Activated T-cell treated with anti-CD3 and anti-CD28 coated beads, Interleukin-2, amount 50 U/mL, for 72 hours (primary cell): ENCODE results near the gene ANO3. TPM values are rescaled to one million over a fixed set of nuclear protein-coding genes. Genes with fewer than 3 reads are reported as not detected.

Experiments
- ATAC-seq, 2 donors: fragments of 150-1000 bp; cut with Tn5 transposase; replicated peaks in 1 of 2; 2 replicates each; pipeline ENCODE4 v1.10.0; 2021; ENCODE audit warnings: moderate library complexity in 2 of 2, mild to moderate bottlenecking in 1 of 2
- DNase-seq, 2 donors: peaks; one replicate each; pipeline ENCODE4 v3.0.0; 2021 to 2022; ENCODE audit warnings: mixed read lengths in 1 of 2
- H3K27ac Mint-ChIP-seq: one replicate; pipeline ENCODE4 v1.8.0; 2022; ENCODE audit warnings: mild to moderate bottlenecking, moderate library complexity, mixed read lengths
- H3K27me3 Mint-ChIP-seq: one replicate; pipeline ENCODE4 v1.8.0; 2022; ENCODE audit warnings: low read depth, mixed read lengths
- H3K36me3 Mint-ChIP-seq, 2 donors: one replicate each; pipeline ENCODE4 v1.8.0; 2022; ENCODE audit warnings: mixed read lengths in 2 of 2, mild to moderate bottlenecking in 1 of 2; ENCODE audit not compliant: insufficient read depth in 2 of 2
- H3K4me1 Mint-ChIP-seq: one replicate; pipeline ENCODE4 v1.8.0; 2022; ENCODE audit warnings: low read depth, mixed read lengths
- H3K4me3 Mint-ChIP-seq, 2 donors: one replicate each; pipeline ENCODE4 v1.8.0; 2022; ENCODE audit warnings: mild to moderate bottlenecking in 2 of 2, mixed read lengths in 2 of 2, moderate library complexity in 2 of 2
- H3K9me3 Mint-ChIP-seq, 2 donors: one replicate each; pipeline ENCODE4 v1.8.0; 2022; ENCODE audit warnings: mixed read lengths in 2 of 2
- total RNA-seq, 2 donors: library from RNA; stranded (reverse); gene quantifications; one replicate each; pipeline ENCODE4 v1.2.3, GENCODE V29; 2022

The ANO3 gene
- total RNA-seq, 2 donors from 2014 or later, result not detected

DNA sequence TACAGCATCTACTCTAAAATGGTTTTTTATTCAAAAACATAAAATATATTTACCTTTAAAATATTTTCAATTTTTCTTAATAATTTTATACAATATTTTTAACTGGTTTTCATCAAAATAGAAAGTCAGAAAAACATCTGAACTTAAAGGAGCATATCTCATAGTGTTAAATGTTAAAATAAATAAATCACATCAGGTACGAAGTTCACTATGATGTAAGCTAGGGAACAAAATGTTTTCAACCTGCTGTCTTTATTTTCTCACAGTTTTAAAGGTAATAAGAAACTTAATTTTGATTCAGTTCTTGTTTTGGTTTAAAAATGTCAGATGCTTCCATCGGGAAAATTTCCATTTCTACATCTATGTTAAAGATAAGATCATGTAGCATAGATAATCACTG is 142.5 kb downstream of the ANO3 start:
- Mint-ChIP-seq H3K27ac (no peak overlapping the region), H3K4me1 (no peaks in the 10 kb centered on the region), H3K4me3 (no peak overlapping the region), H3K27me3 (no peaks in the 10 kb centered on the region), H3K36me3 (no peaks in the 10 kb centered on the region), H3K9me3 (peaks cover 2 to 6% of the 10 kb centered on the region in 2 donors)
- no peak for DNase-seq
- ATAC-seq, result no peak

DNA sequence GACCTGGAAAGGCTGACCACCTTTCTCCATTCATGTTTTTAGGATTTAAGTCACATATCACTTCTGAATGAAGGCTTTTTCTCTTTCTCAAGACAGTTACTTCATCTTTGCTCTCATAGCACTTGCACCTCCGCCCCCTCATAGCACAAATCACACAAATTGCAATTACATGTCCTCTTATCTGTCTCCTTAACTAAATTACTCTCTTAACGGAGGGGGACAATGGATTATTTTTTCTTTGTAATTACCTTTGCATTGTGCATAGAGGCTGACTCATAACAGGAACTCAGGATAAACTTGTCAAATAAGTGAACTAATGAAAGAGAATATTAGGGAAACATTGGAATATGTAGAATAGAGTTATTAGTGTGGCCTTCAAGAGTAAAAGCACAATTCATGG is 145.5 kb downstream of the ANO3 start:
- H3K27me3 Mint-ChIP-seq, result no peaks in the 10 kb centered on the region
- peaks cover 2 to 5% of the 10 kb centered on the region in 2 donors for H3K9me3 Mint-ChIP-seq
- DNase-seq, result no peak
- H3K4me1 Mint-ChIP-seq, result no peaks in the 10 kb centered on the region
- no peak overlapping the region for H3K27ac Mint-ChIP-seq
- no peaks in the 10 kb centered on the region for H3K36me3 Mint-ChIP-seq
- H3K4me3 Mint-ChIP-seq, result no peak overlapping the region
- ATAC-seq, result no peak

DNA sequence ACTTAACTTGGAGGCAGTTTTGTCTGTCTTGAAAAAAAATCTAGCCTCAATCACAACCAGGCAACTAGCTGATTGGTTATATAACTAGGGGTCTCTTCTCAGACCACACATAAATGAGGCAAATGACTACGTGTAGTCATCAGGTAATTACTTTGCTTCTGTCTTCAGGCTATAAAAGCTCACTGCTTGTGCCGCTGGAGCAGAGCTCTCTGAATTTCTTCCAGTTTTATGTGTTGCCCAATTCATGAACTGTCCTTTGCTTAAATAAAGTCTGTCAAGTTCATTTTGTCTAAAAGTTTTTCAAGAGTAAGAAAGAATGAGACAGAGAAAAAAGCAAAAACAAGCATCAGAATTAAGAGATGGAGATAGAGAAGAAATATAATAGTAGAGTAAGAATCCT is 146.8 kb downstream of the ANO3 start:
- H3K36me3 Mint-ChIP-seq, result no peaks in the 10 kb centered on the region
- no peaks in the 10 kb centered on the region for H3K27me3 Mint-ChIP-seq
- no peak overlapping the region for H3K4me3 Mint-ChIP-seq
- ATAC-seq, result no peak
- no peaks in the 10 kb centered on the region for H3K4me1 Mint-ChIP-seq
- peaks cover 5 to 9% of the 10 kb centered on the region in 2 donors for H3K9me3 Mint-ChIP-seq
- DNase-seq, result no peak
- no peak overlapping the region for H3K27ac Mint-ChIP-seq

DNA sequence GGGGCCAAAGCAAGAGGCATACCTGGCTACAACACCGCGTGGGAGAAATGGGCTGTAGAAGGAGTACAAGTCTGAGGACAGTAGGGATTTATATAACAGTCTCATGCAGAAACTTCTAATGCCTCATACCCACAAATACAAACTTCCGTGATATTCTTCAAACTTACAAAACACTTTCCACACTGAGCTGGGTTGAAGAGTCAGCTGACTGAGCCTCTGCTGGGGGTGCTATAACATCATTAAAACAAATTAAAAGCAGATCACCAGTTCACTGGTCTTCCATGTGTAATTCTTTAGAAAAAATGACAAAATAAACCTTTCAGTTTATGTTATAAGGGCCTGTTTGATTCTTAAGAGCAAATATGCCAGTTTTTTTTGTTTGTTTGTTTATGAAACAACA is 148.1 kb downstream of the ANO3 start:
- H3K4me3 Mint-ChIP-seq, result no peak overlapping the region
- H3K36me3 Mint-ChIP-seq, result peaks cover 0 to 2% of the 10 kb centered on the region in 2 donors
- no peaks in the 10 kb centered on the region for H3K4me1 Mint-ChIP-seq
- no peak overlapping the region for H3K27ac Mint-ChIP-seq
- ATAC-seq (no peak), DNase-seq (no peak)
- peaks cover 9 to 11% of the 10 kb centered on the region in 2 donors for H3K9me3 Mint-ChIP-seq
- no peaks in the 10 kb centered on the region for H3K27me3 Mint-ChIP-seq

DNA sequence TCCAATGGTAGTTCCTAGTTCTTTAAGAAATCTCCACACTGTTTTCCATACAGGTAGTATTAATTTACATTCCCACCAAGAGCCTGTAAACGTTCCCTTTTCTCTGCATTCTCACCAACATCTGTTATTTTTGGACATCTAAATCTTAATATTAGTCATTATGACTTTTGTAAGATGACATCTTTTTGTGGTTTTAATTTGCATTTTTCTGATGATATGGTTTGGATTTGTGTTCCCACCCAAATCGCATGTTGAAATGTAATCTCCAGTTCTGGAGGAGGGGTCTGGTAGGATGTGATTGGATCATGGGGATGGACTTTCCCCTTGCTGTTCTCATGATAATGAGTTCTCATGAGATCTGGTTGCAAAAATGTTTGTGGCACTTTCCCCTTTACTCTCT is 151.2 kb downstream of the ANO3 start:
- Mint-ChIP-seq H3K27ac (no peak overlapping the region), H3K36me3 (peaks cover 2% of the 10 kb centered on the region in 2 donors), H3K4me1 (no peaks in the 10 kb centered on the region), H3K27me3 (no peaks in the 10 kb centered on the region), H3K4me3 (no peak overlapping the region), H3K9me3 (peaks cover 11 to 12% of the 10 kb centered on the region in 2 donors)
- no peak for ATAC-seq
- no peak for DNase-seq

DNA sequence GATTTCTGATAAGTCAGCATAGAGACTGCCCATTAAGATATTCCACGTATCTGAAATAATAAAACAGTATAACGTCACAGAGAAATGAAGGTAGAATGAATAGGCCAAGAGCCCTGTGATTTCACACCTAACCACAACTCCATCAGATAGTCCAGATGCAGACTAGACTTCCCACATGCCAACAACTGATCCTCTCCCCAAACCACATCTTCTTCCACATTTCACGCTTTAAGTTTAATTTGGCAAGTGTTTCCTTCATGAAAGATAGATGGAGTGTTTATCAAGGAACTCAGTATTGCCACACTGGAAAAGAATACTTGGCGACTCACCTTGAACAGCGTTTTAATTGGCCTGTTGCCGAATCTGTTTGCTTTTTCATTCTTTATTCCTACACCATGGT is 158.6 kb downstream of the ANO3 start:
- Mint-ChIP-seq H3K9me3 (peaks cover 5 to 11% of the 10 kb centered on the region in 2 donors), H3K4me1 (no peaks in the 10 kb centered on the region), H3K27me3 (no peaks in the 10 kb centered on the region), H3K36me3 (no peaks in the 10 kb centered on the region), H3K4me3 (no peak overlapping the region), H3K27ac (no peak overlapping the region)
- no peak for DNase-seq
- no peak for ATAC-seq

DNA sequence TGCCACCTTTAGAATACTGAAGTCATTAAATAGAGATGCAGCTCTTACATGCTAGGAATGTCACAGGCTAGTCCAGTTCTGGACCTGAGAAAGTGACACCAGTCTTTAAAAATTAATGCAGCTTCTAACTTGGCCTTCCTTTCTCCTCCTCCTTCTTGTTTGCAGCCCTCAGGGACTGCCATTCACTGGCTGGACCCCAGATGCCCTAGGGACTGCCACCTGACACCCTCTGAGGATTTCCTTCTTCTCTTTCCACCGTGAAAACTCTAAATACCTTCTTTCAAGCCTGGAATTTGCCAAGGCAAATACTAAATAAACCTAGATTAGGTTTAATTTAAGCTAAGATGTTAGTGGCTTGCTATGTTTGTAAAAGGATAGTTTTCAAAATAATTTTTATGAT is 161.7 kb downstream of the ANO3 start:
- Mint-ChIP-seq H3K4me3 (no peak overlapping the region), H3K27ac (no peak overlapping the region), H3K4me1 (no peaks in the 10 kb centered on the region), H3K27me3 (no peaks in the 10 kb centered on the region), H3K36me3 (no peaks in the 10 kb centered on the region), H3K9me3 (peaks cover 4 to 5% of the 10 kb centered on the region in 2 donors)
- ATAC-seq (no peak), DNase-seq (no peak)

DNA sequence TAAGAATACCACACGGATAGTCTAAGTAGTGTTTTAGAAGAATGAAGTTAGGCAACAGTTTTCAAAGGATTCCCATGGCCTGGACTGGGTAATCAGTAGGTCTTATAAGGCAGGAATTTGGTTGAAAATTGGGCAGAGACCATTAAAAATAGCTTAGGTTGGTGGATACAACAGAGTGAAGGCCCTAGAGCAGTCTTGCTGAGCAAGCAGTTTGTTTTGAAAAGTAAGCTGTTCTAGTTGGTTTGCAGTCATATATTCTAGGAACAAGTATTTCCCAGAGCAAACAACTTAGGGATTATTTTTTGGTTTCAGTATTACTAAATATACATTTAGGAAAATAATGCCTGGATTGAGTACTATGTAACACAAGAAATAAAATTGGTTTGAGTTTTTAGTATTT is 175.3 kb downstream of the ANO3 start:
- no peaks in the 10 kb centered on the region for H3K4me1 Mint-ChIP-seq
- no peak overlapping the region for H3K4me3 Mint-ChIP-seq
- H3K9me3 Mint-ChIP-seq, result peaks cover 3 to 10% of the 10 kb centered on the region in 2 donors
- DNase-seq, result no peak
- H3K27me3 Mint-ChIP-seq, result no peaks in the 10 kb centered on the region
- no peak overlapping the region for H3K27ac Mint-ChIP-seq
- no peaks in the 10 kb centered on the region for H3K36me3 Mint-ChIP-seq
- ATAC-seq, result no peak

DNA sequence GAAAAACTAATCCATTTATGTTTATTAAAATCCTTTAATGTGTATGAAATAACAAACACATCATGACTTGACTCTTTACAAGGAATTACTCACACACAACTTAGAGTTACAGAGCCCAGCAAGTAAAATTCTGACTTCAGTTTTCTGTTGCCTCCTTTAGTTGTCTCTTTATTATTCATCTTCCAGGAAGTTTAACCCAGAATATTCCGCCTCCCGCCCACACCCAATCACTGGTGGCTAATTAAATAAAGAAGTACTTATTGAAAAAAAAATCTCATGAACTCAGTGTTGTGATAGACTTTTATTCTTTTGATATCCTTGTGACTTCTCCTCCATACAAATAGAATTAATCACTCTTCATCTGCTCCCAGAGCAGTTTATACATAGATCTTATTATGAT is 178.2 kb downstream of the ANO3 start:
- Mint-ChIP-seq H3K36me3 (no peaks in the 10 kb centered on the region), H3K27me3 (no peaks in the 10 kb centered on the region), H3K27ac (no peak overlapping the region), H3K4me1 (no peaks in the 10 kb centered on the region), H3K9me3 (peaks cover 4 to 10% of the 10 kb centered on the region in 2 donors), H3K4me3 (no peak overlapping the region)
- ATAC-seq (no peak), DNase-seq (no peak)

DNA sequence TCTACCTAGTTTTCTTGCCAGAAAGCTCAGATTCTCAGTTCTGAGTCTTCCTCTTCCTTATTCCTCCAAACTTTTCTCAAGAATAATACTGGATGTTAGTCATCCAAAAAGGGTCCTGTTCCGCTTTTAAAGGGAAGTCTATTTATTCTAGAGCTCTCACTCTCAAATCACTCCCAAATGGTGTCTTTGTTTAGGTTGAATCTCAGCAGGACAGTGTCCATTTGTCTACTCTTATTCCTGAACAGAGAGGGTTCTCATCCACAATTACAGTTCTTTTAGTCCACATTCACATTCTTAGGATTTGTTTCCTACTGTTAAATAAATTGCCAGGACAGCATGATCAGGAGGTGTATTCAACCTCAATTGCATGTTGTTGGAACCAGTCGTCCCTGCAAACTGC is 178.8 kb downstream of the ANO3 start:
- Mint-ChIP-seq H3K36me3 (no peaks in the 10 kb centered on the region), H3K27ac (no peak overlapping the region), H3K9me3 (peaks cover 4 to 8% of the 10 kb centered on the region in 2 donors), H3K4me1 (no peaks in the 10 kb centered on the region), H3K27me3 (no peaks in the 10 kb centered on the region), H3K4me3 (no peak overlapping the region)
- DNase-seq, result no peak
- no peak for ATAC-seq

DNA sequence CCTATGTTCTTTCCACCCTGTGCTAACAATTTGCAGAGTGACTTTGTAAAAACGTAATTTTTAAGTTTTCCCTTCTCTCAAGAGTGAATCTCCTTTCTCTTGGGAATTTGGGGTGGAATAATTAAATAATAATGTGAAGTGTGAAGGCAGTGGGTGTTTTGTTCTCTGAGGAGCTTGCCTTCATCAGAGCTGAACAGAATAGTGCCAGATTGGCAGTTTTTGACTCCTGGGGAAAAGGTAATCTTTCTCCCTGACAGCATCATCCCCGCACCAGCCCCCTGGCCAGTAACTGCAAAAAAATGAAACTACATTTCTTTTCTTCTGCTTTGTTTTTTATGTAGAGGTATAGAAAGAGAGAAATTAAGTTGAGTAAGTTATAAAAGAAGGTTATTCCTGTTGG is 180.3 kb downstream of the ANO3 start:
- no peak for DNase-seq
- H3K4me3 Mint-ChIP-seq, result no peak overlapping the region
- no peaks in the 10 kb centered on the region for H3K4me1 Mint-ChIP-seq
- peaks cover 2 to 8% of the 10 kb centered on the region in 2 donors for H3K9me3 Mint-ChIP-seq
- no peak overlapping the region for H3K27ac Mint-ChIP-seq
- H3K27me3 Mint-ChIP-seq, result no peaks in the 10 kb centered on the region
- ATAC-seq, result no peak
- H3K36me3 Mint-ChIP-seq, result no peaks in the 10 kb centered on the region

DNA sequence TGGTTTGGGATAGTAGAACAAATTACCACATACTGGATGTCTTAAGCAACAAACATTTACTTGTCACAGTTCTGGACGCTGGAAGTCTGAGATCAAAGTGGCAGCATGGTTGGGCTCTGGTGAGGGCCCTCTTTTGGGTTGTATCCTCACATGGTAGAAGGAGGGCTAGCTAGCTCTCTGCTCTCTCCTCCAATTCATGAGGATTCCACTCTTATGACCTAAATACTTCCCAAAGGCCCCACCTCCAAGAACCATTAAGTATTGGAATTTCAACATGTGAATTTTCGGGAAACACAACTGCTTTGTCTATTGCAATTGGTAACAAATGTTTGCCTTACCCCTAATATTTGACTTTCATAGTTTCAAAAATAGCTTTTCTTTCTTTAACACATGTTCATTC is 187.5 kb downstream of the ANO3 start:
- ATAC-seq, result no peak
- H3K27me3 Mint-ChIP-seq, result no peaks in the 10 kb centered on the region
- H3K27ac Mint-ChIP-seq, result no peak overlapping the region
- no peak overlapping the region for H3K4me3 Mint-ChIP-seq
- no peaks in the 10 kb centered on the region for H3K4me1 Mint-ChIP-seq
- H3K9me3 Mint-ChIP-seq, result peaks cover 2% of the 10 kb centered on the region in 2 donors
- no peak for DNase-seq
- H3K36me3 Mint-ChIP-seq, result peaks cover 0 to 1% of the 10 kb centered on the region in 2 donors

DNA sequence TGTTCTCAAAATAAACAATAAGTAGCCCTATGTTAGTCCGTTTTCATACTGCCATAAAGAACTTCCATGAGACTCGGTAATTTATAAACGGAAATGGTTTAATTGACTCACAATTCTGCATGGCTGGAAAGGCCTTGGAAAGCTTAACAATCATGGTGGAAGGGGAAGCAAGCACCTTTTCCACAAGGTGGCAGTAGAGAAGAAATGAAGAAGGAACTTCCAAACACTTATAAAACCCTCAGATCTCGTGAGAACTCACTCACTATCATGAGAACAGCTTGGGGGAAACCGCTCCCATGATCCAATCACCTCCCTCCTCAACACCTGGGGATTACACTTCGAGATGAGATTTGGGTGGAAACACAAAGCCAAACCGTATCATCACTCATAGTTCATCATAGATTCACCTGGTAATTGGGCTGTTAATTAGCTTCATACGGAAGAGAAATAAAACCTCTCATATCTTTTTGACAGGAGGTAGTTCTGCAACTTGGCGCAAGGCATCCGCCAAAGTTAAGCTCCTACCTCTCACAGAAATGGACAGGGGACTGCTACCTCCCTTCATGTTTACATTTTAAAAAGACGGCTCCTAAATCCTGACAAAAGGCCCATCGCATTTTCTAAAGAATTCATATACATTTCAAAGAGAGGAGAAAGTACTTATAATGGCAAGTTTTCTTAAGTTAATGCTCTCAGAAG is 191.1 kb downstream of the ANO3 start:
- no peaks in the 10 kb centered on the region for H3K4me1 Mint-ChIP-seq
- peaks cover 0 to 1% of the 10 kb centered on the region in 2 donors for H3K36me3 Mint-ChIP-seq
- ATAC-seq (no peak), DNase-seq (no peak)
- peaks cover 2% of the 10 kb centered on the region in 2 donors for H3K9me3 Mint-ChIP-seq
- no peak overlapping the region for H3K4me3 Mint-ChIP-seq
- no peaks in the 10 kb centered on the region for H3K27me3 Mint-ChIP-seq
- H3K27ac Mint-ChIP-seq, result no peak overlapping the region

DNA sequence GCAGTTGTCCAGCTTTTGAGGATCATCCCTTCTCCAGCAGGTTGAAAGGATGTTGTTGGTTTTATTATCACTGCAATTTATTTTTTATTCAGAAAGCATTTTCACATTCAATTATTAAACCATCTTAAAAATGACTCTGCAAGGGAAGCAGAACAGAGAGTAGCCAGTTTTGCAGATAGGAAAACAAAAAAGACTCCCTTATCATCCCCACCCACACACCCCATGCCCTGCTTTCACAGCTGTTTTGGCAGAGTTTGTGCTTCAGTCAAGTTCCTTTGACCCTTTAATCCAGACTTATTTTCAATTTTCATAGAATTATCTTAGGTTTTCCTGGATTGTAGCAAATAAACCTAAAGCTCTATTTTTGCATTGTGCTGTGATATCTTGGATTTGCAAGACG is 195.8 kb downstream of the ANO3 start:
- Mint-ChIP-seq H3K9me3 (peaks cover 3 to 5% of the 10 kb centered on the region in 2 donors), H3K36me3 (no peaks in the 10 kb centered on the region), H3K27ac (no peak overlapping the region), H3K4me3 (no peak overlapping the region), H3K4me1 (no peaks in the 10 kb centered on the region), H3K27me3 (no peaks in the 10 kb centered on the region)
- DNase-seq (no peak), ATAC-seq (no peak)
